ENCODE measurements around the gene RGL3. TPM values are rescaled to one million over a fixed set of nuclear protein-coding genes. Genes with fewer than 3 reads are reported as not detected.
"Not testable (repeated sequence)": the region's sequence is repeated elsewhere in the genome, so short reads cannot be mapped to it uniquely, and the experiment has no call there.

Gene RGL3
- polyA plus RNA-seq, 4 donors, result 47.9 to 141 (median 97.3) TPM

- no peak for DNase-seq (ENCODE audit: low read depth in 4 of 4, low spot score in 2 of 4)
Measured at GRCh38 chr19:11422163-11423065, 3.3 kb upstream of the RGL3 start.

DNA sequence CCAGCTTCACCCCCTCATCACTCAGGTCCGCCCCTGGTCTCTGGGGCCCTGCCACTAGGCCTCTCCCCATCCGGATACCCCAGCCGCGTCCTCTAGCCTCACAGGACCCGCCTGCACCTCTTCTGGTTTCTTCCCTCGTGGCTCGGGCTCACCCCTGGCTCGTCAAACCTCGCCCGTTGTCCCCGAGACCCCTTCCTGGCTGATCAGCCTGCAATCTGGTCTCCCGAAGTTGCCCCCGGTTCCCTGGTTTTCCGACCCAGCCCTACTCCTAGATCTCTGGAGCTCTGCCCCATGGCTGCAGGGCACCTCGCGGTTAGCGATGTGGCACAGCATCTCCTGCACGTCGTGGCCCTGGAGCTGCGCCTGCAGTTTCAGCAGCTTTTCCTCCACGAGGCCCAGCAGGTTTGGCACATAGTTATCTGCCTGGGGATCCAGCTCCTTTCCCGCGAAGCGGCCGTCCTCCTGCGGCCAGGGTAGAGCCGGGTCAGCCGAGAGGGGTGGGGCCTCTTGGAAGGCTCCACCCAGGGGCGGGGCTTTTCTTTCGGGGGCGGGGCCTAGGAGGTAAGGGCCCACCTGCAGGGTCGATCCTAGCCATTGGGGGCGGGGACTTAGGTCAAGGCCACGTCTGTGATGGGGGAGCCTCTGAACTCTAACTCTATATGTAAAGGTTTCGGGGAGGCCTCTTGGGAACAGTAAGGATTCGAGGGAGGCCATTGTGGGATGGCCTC is 2.4 kb upstream of the RGL3 start:
- DNase-seq (ENCODE audit: low read depth in 4 of 4, low spot score in 2 of 4), result no peak

DNA sequence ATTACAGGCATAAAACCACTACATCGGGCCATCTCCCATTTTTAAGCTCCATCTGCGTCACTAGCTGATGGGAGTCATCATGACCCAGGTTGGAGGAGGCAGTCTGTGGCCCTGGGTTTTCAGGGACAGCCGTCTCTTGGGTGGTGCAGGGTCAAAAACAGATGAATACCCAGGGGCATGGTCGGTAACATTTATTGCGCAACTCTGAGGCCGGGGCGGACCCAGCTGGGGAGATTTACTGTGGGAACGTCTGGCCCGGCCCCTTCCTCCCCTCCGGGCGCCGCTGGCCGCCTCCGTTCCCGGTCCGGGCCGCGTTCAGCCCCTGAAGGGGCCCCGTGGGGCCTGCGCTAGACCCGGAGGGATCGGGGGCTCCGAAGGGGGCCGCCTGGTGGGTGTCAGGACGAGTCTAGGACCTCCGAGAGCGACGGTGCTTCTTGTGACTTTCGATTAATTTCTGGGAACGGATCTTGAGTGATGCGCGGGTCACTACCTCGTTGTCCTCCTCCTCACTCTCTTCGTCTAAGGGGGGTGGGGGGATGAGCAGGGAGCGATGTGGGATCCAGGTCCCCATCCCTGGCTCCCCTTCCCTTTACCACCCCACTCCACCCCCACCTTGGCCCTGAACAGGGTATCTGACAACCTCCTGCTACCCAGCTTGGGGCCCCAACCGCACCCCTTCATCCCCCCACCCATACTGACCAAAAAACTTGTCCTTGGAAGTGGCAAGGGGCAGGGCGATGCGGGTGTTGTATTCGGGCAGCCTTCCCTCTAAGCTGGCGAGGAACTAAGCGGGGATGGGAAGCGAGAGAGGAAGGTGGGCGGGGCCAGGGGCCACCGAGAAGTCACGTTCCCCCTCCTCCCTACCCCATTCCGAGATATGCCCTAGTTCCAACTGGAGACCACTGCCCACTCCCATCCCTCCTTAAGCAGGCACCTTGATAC is 1.6 kb upstream of the RGL3 start:
- no peak for DNase-seq (ENCODE audit: low read depth in 4 of 4, low spot score in 2 of 4)

GRCh38 chr19:11418094-11418548 is 993 bp downstream of the RGL3 start:
- DNase-seq (ENCODE audit: low read depth in 4 of 4, low spot score in 2 of 4), result no peak

DNA sequence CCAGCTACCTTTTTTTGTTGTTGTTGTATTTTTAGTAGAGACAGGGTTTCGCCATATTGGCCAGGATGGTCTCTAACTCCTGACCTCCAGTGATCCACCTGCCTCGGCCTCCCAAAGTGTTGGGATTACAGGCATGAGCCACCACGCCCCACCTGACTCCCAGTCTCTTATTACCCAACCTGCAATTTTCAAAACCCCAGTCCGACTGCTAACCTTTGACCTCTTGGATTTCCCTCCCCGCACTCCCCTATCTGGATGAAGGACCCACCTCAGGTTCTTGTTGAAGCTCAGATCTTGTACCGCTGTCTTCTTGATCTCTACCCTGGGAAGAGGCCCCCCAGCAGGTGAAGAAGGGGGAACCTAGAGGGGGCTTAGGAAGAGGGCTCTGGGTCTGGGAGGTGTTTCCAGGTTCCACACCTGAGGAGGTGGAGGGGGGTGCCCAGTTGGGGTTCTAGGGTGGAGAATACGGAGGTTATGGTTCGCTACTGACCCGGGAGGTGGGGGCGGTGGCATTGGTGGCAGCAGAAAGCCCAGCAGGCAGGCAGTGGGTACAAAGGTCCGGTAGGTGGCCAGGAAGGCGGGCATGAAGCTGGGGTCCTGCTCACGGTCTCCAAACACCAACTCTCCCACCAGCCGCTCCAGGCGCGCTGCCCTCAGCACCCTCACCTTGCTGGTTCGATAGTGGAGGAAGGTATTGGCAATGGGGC is 2.6 kb downstream of the RGL3 start:
- no peak for DNase-seq (ENCODE audit: low read depth in 4 of 4, low spot score in 2 of 4)

DNA sequence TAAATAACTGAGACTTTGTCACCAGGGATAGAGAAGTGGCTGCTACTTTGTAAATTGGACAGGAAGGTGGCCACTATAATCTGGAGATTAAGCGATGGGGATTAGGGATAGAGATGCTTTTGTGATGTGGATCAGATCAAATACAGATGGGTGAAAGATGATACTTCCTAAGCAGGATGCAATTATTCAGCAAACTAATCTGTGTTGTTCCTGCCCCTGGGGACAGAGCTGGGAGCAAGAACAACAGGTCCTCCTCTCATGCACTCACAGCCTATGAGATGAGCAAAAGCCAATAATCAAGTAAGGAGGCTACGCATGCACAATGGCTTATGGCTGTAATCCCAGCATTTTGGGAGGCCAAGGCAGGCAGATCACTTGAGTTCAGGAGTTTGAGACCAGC is 4.6 kb downstream of the RGL3 start:
- no peak for DNase-seq (ENCODE audit: low read depth in 4 of 4, low spot score in 2 of 4)

- no peak for DNase-seq (ENCODE audit: low read depth in 4 of 4, low spot score in 2 of 4)
Measured at GRCh38 chr19:11410682-11411081, 8.4 kb downstream of the RGL3 start.

DNA sequence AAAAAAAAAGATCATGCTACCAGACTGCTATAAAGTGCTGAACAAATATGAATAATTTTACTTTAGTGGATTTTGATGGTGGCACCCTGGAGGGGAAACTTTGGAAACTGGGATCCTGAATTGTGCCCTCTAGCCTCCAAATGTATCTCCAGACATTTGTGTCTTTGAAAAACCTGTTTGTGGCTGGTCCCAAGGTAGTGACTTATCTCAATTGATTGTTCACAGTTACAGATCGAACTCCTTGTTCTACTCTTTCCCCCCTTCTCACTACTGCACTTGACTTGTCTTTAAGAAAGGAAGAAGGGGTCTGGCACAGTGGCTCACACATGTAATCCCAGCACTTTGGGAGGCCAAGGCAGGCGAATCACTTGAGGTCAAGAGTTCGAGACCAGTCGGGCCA is 10.5 kb downstream of the RGL3 start:
- no peak for DNase-seq (ENCODE audit: low read depth in 4 of 4, low spot score in 2 of 4)

- DNase-seq (ENCODE audit: low read depth in 4 of 4, low spot score in 2 of 4), result not testable (repeated sequence)
Measured at GRCh38 chr19:11406703-11407236, 12.3 kb downstream of the RGL3 start.

- no peak for DNase-seq (ENCODE audit: low read depth in 4 of 4, low spot score in 2 of 4)
Measured at GRCh38 chr19:11405846-11406643, 13.1 kb downstream of the RGL3 start.

GRCh38 chr19:11404588-11405222 is 14.4 kb downstream of the RGL3 start:
- DNase-seq (ENCODE audit: low read depth in 4 of 4, low spot score in 2 of 4), result no peak

- no peak for DNase-seq (ENCODE audit: low read depth in 4 of 4, low spot score in 2 of 4)
Measured at GRCh38 chr19:11401808-11402543, 17.1 kb downstream of the RGL3 start.

GRCh38 chr19:11400798-11401197 is 18.3 kb downstream of the RGL3 start:
- no peak for DNase-seq (ENCODE audit: low read depth in 4 of 4, low spot score in 2 of 4)

- no peak for DNase-seq (ENCODE audit: low read depth in 4 of 4, low spot score in 2 of 4)
Measured at GRCh38 chr19:11399667-11400066, 19.4 kb downstream of the RGL3 start.

- no peak for DNase-seq (ENCODE audit: low read depth in 4 of 4, low spot score in 2 of 4)
Measured at GRCh38 chr19:11397089-11397610, 22.0 kb downstream of the RGL3 start.

- DNase-seq (ENCODE audit: low read depth in 4 of 4, low spot score in 2 of 4), result no peak
Measured at GRCh38 chr19:11390933-11391680, 28.0 kb downstream of the RGL3 start.

DNA sequence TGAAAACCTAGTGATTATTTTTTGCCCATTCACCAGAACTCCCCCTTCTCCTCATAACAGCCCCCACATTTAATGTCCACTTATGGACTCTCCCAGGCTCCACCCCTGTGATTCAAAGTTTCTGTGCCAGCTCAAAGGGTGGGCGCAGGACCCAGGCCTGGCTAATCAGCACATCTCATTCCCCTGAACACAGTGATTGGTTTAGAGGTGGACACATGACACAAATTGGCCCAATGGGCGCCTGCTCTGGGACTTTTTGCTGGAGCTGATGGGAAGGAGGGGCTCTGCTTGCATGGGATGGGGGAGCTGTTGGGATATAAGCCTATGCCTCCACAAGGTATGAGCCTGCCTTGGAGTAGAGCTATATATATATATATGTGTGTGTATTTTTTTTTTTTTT is 28.8 kb downstream of the RGL3 start:
- no peak for DNase-seq (ENCODE audit: low read depth in 4 of 4, low spot score in 2 of 4)
